T-helper 2 cell treated with Interferon-gamma antibody and Interleukin-4, amounts not matched to agents 100 ng/mL and 5 ng/mL, for 36 hours (primary cell): Measurements from ENCODE around the gene INPP4A. TPM values are rescaled to one million over a fixed set of nuclear protein-coding genes. Genes with fewer than 3 reads are reported as not detected.

Experiments used
- intact Hi-C: fragments of 100-400 bp; cut with micrococcal nuclease; formaldehyde crosslinking; loops from one replicate; pipeline ENCODE4 v1.15.1; 2023
- total RNA-seq: library from RNA; stranded (reverse); gene quantifications from 2 replicates; pipeline ENCODE4 v1.2.3, GENCODE V29; 2022

Gene INPP4A
- total RNA-seq, 1 donor from 2014 or later: 112 TPM

GRCh38 chr2:98487101-98487805 is 42.6 kb downstream of the INPP4A start:
- intact Hi-C loops: loop anchor here (5.0 kb wide), 1 partner anchor 75 kb away; no protein-coding TSS in a partner anchor

- intact Hi-C loops: loop anchor here (2.0 to 5.0 kb wide), 2 partner anchors 17 to 75 kb away; no protein-coding TSS in a partner anchor
Measured at GRCh38 chr2:98487806-98488189, 43.1 kb downstream of the INPP4A start.

GRCh38 chr2:98488252-98488651 is 43.6 kb downstream of the INPP4A start:
- intact Hi-C loops: loop anchor here (2.0 to 5.0 kb wide), 2 partner anchors 17 to 76 kb away; no protein-coding TSS in a partner anchor

- intact Hi-C loops: loop anchor here (2.0 to 5.0 kb wide), 2 partner anchors 15 to 77 kb away; no protein-coding TSS in a partner anchor
Measured at GRCh38 chr2:98489486-98489885, 44.8 kb downstream of the INPP4A start.

- intact Hi-C loops: loop anchor here (2.0 to 5.0 kb wide), 2 partner anchors 15 to 78 kb away; no protein-coding TSS in a partner anchor
Measured at GRCh38 chr2:98489971-98490962, 45.6 kb downstream of the INPP4A start.

GRCh38 chr2:98492441-98492840 is 47.8 kb downstream of the INPP4A start:
- intact Hi-C loops: no loop called here

- intact Hi-C loops: no loop called here
Measured at GRCh38 chr2:98494699-98495098, 50.0 kb downstream of the INPP4A start.

GRCh38 chr2:98496750-98497493 is 52.3 kb downstream of the INPP4A start:
- intact Hi-C loops: no loop called here

- intact Hi-C loops: no loop called here
Measured at GRCh38 chr2:98498703-98499440, 54.2 kb downstream of the INPP4A start.

GRCh38 chr2:98500561-98500960 is 55.9 kb downstream of the INPP4A start:
- intact Hi-C loops: no loop called here

GRCh38 chr2:98501223-98501622 is 56.6 kb downstream of the INPP4A start:
- intact Hi-C loops: no loop called here

GRCh38 chr2:98501876-98502275 is 57.2 kb downstream of the INPP4A start:
- intact Hi-C loops: no loop called here

- intact Hi-C loops: no loop called here
Measured at GRCh38 chr2:98502556-98503335, 58.1 kb downstream of the INPP4A start.

- intact Hi-C loops: loop anchor here (2.0 kb wide), 1 partner anchor 15 kb away; no protein-coding TSS in a partner anchor
Measured at GRCh38 chr2:98503481-98504105, 58.9 kb downstream of the INPP4A start.

GRCh38 chr2:98504381-98505109 is 59.9 kb downstream of the INPP4A start:
- intact Hi-C loops: loop anchor here (2.0 kb wide), 1 partner anchor 16 kb away; no protein-coding TSS in a partner anchor

- intact Hi-C loops: loop anchor here (2.0 kb wide), 1 partner anchor 17 kb away; no protein-coding TSS in a partner anchor
Measured at GRCh38 chr2:98505311-98505808, 60.7 kb downstream of the INPP4A start.

GRCh38 chr2:98505971-98506664 is 61.5 kb downstream of the INPP4A start:
- intact Hi-C loops: loop anchor here (2.0 kb wide), 1 partner anchor 17 kb away; no protein-coding TSS in a partner anchor
